ENCODE measurements around the gene PTGFRN. TPM values are rescaled to one million over a fixed set of nuclear protein-coding genes. Genes with fewer than 3 reads are reported as not detected.

PTGFRN gene
- total and polyA plus RNA-seq, 7 donors, result 0.79 to 8.1 (median 2.3) TPM

- no peak overlapping the region for H3K27ac ChIP-seq
- no peaks in the 10 kb centered on the region for H3K27me3 ChIP-seq (ENCODE audit: insufficient read depth in 3 of 3, low read length in 2 of 3)
- no peaks in the 10 kb centered on the region for H3K9me3 ChIP-seq
- H3K36me3 ChIP-seq (ENCODE audit: insufficient read depth in 1 of 2, low read depth in 1 of 2), result no peaks in the 10 kb centered on the region
- no peaks in the 10 kb centered on the region for H3K4me1 ChIP-seq
- ATAC-seq, result no peak
- TF ChIP-seq, protein P1, sequence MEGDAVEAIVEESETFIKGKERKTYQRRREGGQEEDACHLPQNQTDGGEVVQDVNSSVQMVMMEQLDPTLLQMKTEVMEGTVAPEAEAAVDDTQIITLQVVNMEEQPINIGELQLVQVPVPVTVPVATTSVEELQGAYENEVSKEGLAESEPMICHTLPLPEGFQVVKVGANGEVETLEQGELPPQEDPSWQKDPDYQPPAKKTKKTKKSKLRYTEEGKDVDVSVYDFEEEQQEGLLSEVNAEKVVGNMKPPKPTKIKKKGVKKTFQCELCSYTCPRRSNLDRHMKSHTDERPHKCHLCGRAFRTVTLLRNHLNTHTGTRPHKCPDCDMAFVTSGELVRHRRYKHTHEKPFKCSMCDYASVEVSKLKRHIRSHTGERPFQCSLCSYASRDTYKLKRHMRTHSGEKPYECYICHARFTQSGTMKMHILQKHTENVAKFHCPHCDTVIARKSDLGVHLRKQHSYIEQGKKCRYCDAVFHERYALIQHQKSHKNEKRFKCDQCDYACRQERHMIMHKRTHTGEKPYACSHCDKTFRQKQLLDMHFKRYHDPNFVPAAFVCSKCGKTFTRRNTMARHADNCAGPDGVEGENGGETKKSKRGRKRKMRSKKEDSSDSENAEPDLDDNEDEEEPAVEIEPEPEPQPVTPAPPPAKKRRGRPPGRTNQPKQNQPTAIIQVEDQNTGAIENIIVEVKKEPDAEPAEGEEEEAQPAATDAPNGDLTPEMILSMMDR (IDR thresholded peaks at IDR 0.05), result no peak
- no peak for DNase-seq
- intact Hi-C loops (cut with DNase I), result no loop called here
- no peak overlapping the region for H3K4me3 ChIP-seq
Measured at GRCh38 chr1:116997636-116998035, 87.9 kb downstream of the PTGFRN start.

- Histone ChIP-seq H3K36me3 (ENCODE audit: insufficient read depth in 1 of 2, low read depth in 1 of 2) (no peaks in the 10 kb centered on the region), H3K4me3 (no peak overlapping the region), H3K27ac (no peak overlapping the region), H3K4me1 (no peaks in the 10 kb centered on the region), H3K27me3 (ENCODE audit: insufficient read depth in 3 of 3, low read length in 2 of 3) (no peaks in the 10 kb centered on the region), H3K9me3 (no peaks in the 10 kb centered on the region)
- TF ChIP-seq, protein P1 (IDR thresholded peaks at IDR 0.05), result no peak
- intact Hi-C loops (cut with DNase I), result no loop called here
- no peak for DNase-seq
- ATAC-seq, result no peak
- WGBS, 3 donors, result 81 to 90% (median 86%) methylated on average over 3 of the region's 3 CpGs
Measured at GRCh38 chr1:116999596-116999995, 89.9 kb downstream of the PTGFRN start.

DNA sequence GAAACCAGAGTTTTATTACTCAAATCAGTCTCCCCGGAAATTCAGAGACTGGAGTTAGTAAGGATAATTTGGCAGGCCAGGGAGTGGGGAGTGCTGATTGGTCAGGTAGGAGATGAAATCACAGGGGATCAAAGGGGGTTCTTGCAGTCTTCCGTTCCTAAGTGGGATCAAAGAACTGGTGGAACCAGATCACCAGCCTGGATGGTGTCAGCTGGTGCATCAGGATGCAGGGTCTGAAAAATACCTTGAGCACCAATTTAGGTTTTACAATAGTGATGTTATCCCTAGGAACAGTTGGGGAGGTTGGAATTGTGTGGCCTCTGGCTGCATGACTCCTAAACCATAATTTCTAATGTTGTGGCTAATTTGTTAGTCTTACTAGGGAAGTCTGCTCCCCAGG, 90.4 kb downstream of the PTGFRN start:
- H3K36me3 ChIP-seq (ENCODE audit: insufficient read depth in 1 of 2, low read depth in 1 of 2), result no peaks in the 10 kb centered on the region
- H3K4me1 ChIP-seq, result no peaks in the 10 kb centered on the region
- no peaks in the 10 kb centered on the region for H3K27me3 ChIP-seq (ENCODE audit: insufficient read depth in 3 of 3, low read length in 2 of 3)
- no peak for DNase-seq
- WGBS, 3 donors, result 87 to 97% (median 90%) methylated on average over 2 of the region's 2 CpGs
- TF ChIP-seq, protein P1 (IDR thresholded peaks at IDR 0.05), result no peak
- no peak overlapping the region for H3K27ac ChIP-seq
- no peak overlapping the region for H3K4me3 ChIP-seq
- intact Hi-C loops (cut with DNase I), result no loop called here
- H3K9me3 ChIP-seq, result no peaks in the 10 kb centered on the region
- ATAC-seq, result no peak

GRCh38 chr1:117001254-117001927, 91.7 kb downstream of the PTGFRN start, which contains the start of gene CD101:
Gene CD101 (plus strand): TSS chr1:117001760. CDS start chr1:117001818, 58 bp downstream.
- TF ChIP-seq, protein P1 (IDR thresholded peaks at IDR 0.05), result no peak
- no peak within 1 kb of the TSS for H3K27ac ChIP-seq
- WGBS, 3 donors, result 90 to 94% (median 93%) methylated on average over 3 of the region's 3 CpGs
- H3K4me1 ChIP-seq, result no peaks in the 10 kb centered on the region
- no peak for DNase-seq
- H3K36me3 ChIP-seq (ENCODE audit: insufficient read depth in 1 of 2, low read depth in 1 of 2), result no peaks in the 10 kb centered on the region
- H3K4me3 ChIP-seq, result no peak within 1 kb of the TSS
- no peaks in the 10 kb centered on the region for H3K9me3 ChIP-seq
- no peak for ATAC-seq
- no peaks in the 10 kb centered on the region for H3K27me3 ChIP-seq (ENCODE audit: insufficient read depth in 3 of 3, low read length in 2 of 3)
- intact Hi-C loops (cut with DNase I), result no loop called here

All from psoas muscle (tissue), 8 donors.